GM12892 (cell line): ENCODE data around the gene SFTPB.

Experiments used
- POLR2A ChIP-seq: IDR thresholded peaks from 2 replicates; pipeline ENCODE4 v1.6.1; 2011; ENCODE audit warnings: low read depth, low read length, control low read depth
- TAF1 ChIP-seq: IDR thresholded peaks from 2 replicates; pipeline ENCODE4 v1.6.1; 2011; ENCODE audit warnings: low read depth, mild to moderate bottlenecking, control low read depth, low read length, borderline replicate concordance

GRCh38 chr2:85705680-85706039 is 37.7 kb upstream of the SFTPB start:
- TF ChIP-seq POLR2A (no peak), TAF1 (no peak)
